Measurements from ENCODE around the gene COTL1. TPM values are rescaled to one million over a fixed set of nuclear protein-coding genes. Genes with fewer than 3 reads are reported as not detected.

COTL1 gene, protein sequence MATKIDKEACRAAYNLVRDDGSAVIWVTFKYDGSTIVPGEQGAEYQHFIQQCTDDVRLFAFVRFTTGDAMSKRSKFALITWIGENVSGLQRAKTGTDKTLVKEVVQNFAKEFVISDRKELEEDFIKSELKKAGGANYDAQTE
- polyA plus RNA-seq (ENCODE audit: insufficient read length), result 120 TPM
- long read RNA-seq, donor 1, transcript COTL1-201 (4 exons, 1,843 nt), result major isoform, 109 of 119 reads
- long read RNA-seq, donor 1, partial matches to known transcripts, result 6 of 119 reads
- long read RNA-seq, donor 1, other reads (novel, unspliced or antisense), result 0 of 119 reads
- long read RNA-seq, donor 2, transcript COTL1-201 (4 exons, 1,843 nt), result major isoform, 84 of 95 reads
- long read RNA-seq, donor 2, transcript COTL1-202 (2 exons, 781 nt), result minor isoform, 11 of 95 reads
- long read RNA-seq, donor 2, partial matches to known transcripts, result 0 of 95 reads
- long read RNA-seq, donor 2, other reads (novel, unspliced or antisense), result 0 of 95 reads
- long read RNA-seq, donor 3, transcript COTL1-201 (4 exons, 1,843 nt), result major isoform, 57 of 64 reads
- long read RNA-seq, donor 3, transcript COTL1-202 (2 exons, 781 nt), result minor isoform, 7 of 64 reads
- long read RNA-seq, donor 3, partial matches to known transcripts, result 0 of 64 reads
- long read RNA-seq, donor 3, other reads (novel, unspliced or antisense), result 0 of 64 reads
- long read RNA-seq, donor 4, transcript COTL1-201 (4 exons, 1,843 nt), result major isoform, 8 of 12 reads
- long read RNA-seq, donor 4, partial matches to known transcripts, result 0 of 12 reads
- long read RNA-seq, donor 4, other reads (novel, unspliced or antisense), result 0 of 12 reads
- long read RNA-seq, donor 5, transcript COTL1-201 (4 exons, 1,843 nt), result major isoform, 104 of 120 reads
- long read RNA-seq, donor 5, transcript COTL1-202 (2 exons, 781 nt), result minor isoform, 7 of 120 reads
- long read RNA-seq, donor 5, partial matches to known transcripts, result 7 of 120 reads
- long read RNA-seq, donor 5, other reads (novel, unspliced or antisense), result 0 of 120 reads
- long read RNA-seq, donor 6, transcript COTL1-201 (4 exons, 1,843 nt), result major isoform, 103 of 118 reads
- long read RNA-seq, donor 6, transcript COTL1-202 (2 exons, 781 nt), result minor isoform, 10 of 118 reads
- long read RNA-seq, donor 6, partial matches to known transcripts, result 5 of 118 reads
- long read RNA-seq, donor 6, other reads (novel, unspliced or antisense), result 0 of 118 reads
- long read RNA-seq, donor 7, transcript COTL1-201 (4 exons, 1,843 nt), result major isoform, 84 of 100 reads
- long read RNA-seq, donor 7, transcript COTL1-202 (2 exons, 781 nt), result minor isoform, 7 of 100 reads
- long read RNA-seq, donor 7, partial matches to known transcripts, result 9 of 100 reads
- long read RNA-seq, donor 7, other reads (novel, unspliced or antisense), result 0 of 100 reads
- long read RNA-seq, donor 8, transcript COTL1-201 (4 exons, 1,843 nt), result major isoform, 29 of 32 reads
- long read RNA-seq, donor 8, partial matches to known transcripts, result 0 of 32 reads
- long read RNA-seq, donor 8, other reads (novel, unspliced or antisense), result 0 of 32 reads

DNA sequence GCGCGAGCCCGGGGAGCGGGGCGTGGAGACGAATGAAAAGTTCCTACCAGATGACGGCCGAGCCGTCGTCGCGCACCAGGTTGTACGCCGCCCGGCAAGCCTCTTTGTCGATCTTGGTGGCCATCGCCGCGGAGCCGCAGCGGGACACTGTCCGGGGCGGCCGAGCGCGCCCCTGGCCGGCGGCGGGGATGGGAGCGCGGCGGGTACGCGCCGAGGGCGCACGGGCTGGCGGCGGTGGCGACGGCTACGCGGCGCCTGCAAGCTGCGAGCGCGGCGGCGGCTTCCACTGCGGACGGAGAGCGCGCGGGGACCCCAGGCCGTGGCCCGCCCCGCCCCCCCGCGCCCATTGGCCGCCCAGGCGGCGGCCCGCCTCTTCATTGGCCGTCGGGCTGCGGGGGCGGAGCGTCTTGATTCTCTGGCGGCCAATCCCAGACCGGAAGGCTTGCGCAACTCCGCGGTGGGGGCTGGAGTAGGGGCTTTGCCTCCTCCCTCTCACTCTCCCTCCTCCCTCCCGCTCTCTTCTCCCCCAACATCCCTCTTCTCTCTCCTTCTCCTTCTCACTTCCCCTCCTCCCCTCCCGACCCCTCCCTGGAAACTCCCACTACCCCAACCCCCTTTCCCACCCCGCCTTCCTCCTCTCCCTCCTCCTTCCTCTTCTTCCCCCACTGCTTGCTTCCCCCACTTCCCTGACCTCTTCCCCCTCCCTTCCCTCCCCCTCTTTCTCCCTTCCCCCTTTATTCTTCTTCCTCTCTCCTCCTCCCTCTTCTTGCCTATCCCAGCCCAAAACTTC lies at the start of gene COTL1:
Gene COTL1 (minus strand): TSS at position 288 of the 790 bp plus-strand sequence. CDS start 164 bp downstream, at position 124.
- DNase-seq, result peak; percentile 96

DNA sequence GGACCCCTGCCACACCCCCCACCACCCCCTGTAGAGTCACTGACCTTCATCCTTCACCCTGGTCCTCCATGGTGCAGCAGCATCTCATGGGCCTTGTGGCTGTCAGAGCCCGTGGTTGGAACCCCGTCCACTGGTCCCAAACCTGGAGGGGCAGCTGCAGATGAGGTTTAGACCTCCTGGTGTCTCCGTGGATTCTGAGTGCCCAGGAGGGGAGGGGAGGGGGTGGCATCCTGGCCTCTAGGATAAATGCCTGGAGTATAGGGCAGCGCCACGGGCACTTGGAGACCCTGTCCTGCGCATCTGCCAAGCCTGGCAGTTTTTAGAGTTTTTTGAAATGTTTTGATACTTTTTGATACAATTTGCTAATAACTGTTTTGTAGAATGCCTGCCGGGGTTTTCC lies 48.0 kb upstream of the COTL1 start:
- no peak for DNase-seq

DNA sequence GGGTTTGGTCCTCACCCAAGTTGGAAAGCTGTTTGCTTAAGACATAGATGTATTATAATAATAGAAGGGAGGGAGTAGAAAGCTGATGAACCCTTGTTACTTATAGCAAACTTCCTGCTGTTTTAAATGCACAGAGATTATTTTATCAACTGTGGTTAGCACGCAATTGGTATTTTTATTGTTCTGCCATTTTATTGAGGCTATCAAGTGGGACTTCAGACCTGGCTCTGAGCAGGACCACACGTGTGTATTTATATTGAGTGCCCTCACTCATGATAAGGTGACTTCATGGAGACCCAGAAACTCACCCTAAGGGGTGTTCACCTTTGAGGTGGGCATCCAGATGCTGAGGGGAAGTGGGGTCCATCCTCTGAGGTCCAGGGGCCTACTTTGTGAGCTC lies 47.5 kb upstream of the COTL1 start:
- DNase-seq, result no peak

DNA sequence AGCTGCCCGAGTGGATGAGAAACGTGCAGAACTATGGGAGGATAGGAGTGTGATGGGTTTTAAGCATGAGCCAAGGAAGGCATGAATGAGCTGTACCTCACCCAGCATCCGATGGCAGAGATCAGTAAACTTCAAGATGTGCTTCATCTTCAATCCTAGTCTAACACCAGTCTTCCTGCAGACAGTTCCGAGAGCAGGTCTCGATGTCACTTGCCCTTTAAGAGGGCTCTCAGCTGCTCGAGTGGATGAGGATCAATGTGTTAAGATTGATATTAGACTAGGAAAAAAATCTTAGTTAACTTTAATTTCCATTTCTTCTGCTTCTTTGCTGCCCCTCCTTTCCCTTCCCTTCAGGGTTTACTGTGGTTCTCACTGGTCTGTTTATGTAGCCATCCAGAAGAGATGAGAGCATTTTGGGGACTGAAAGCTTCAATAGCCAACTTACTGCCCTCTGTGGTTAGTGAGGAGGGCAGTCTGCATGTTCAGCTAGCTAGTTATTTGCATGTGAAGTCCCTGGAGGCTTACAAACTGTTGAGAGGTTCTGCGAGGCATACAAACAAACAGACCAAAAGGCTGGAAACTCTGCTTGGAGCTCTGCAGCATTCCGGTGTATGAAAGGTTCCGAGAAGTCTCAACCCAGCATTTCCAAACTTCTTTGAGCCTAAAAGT lies 45.7 kb upstream of the COTL1 start:
- no peak for DNase-seq

DNA sequence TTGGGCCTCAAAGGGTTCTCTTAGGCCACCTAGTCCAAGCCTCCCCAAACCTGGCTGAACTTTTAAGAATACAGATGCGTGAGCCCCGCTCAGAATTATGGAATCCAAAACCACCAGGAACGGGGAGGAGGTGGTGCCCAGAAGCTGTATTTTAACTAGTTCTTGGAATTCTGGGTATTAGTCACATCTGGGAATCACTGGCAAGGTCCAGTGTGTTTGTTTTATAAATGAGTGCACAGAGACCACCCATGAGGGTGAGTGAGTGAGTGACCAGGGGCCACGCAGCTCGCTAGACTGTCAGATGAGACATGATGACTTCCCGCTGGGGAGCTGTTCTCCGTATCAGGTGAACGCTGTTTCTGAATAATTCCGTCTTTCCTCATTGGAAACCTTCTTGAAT lies 44.6 kb upstream of the COTL1 start:
- DNase-seq, result no peak

DNA sequence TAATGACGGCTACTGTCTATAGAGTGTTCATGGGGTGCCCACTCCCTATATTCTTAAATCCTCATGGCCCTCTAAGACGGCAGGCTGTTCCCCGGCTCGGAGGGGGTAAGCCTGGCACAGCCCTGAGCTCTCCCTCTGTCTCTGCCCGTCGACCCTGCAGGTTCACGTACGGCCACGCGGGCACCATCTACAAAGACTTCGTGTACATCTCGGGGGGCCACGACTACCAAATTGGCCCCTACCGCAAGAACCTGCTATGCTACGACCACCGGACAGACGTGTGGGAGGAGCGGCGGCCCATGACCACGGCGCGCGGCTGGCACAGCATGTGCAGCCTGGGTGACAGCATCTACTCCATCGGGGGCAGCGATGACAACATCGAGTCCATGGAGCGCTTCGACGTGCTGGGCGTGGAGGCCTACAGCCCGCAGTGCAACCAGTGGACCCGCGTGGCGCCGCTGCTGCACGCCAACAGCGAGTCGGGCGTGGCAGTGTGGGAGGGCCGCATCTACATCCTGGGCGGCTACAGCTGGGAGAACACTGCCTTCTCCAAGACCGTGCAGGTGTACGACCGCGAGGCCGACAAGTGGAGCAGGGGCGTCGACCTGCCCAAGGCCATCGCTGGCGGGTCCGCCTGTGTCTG lies 43.7 kb upstream of the COTL1 start:
- DNase-seq, result no peak

DNA sequence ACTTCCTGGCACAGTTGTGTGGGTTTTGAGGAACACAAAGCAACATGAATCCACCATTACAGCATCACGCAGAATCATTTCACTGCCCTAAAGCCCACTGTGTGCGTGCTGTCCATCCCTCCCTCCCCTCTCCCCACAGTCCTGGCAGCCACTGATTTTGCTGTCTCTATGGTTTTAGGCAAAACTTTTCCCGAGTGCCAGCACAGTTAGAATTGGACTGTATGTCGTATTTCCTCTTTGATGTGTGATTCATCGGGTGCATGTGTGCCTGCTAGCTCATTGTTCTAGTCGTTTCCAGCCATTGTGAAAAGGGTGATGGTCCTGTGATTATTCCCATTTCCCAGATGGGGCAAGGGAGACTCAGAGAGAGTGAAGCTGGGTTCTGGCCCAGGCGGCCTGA lies 43.1 kb upstream of the COTL1 start:
- no peak for DNase-seq

DNA sequence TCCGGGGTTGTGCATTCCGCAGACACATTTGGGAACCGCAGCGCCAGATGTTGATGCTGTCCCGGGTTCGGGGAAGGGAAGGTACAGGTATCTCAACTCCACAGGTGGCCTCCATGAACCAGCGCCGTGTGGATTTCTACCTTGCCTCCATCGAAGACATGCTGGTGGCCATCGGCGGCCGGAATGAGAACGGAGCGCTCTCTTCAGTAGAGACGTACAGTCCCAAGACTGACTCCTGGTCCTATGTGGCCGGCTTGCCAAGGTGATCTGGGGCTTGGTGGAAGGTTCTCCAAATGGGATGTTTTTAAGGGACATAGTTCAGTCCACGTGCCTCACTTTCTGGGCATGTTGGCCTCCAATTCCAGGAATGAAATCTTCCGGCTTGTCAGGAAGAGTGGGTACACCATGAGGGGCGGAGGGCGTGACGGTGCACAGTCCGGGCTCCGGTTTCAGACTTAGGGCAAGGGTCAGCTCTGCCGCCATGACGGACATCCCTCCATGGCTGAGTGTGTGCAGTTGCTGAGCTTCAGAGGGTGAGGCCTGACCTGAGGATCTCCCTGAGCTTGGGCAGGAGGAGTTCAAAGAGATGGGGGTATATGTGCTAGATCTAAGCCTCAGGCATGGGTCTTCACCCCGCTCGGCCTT lies 41.9 kb upstream of the COTL1 start:
- DNase-seq, result no peak

DNA sequence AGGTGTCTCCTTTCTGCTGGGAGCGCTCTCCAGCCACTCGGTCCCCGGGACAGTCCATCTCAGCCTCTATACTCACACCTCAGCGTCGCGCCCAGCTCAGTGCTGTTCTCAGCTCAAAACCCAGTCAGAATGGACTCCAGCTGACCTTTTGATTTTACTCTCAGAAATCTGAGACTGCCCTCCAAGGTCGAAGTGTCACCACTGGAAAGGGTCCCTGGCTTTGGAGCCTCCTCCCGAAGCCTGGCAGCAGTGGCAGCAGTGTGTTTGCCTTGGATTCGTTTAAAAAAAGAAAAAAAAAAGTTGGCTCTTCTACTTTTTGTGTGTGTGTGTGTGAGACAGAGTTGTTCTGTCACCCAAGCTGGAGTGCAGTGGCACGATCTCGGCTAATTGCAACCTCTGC lies 40.8 kb upstream of the COTL1 start:
- no peak for DNase-seq

DNA sequence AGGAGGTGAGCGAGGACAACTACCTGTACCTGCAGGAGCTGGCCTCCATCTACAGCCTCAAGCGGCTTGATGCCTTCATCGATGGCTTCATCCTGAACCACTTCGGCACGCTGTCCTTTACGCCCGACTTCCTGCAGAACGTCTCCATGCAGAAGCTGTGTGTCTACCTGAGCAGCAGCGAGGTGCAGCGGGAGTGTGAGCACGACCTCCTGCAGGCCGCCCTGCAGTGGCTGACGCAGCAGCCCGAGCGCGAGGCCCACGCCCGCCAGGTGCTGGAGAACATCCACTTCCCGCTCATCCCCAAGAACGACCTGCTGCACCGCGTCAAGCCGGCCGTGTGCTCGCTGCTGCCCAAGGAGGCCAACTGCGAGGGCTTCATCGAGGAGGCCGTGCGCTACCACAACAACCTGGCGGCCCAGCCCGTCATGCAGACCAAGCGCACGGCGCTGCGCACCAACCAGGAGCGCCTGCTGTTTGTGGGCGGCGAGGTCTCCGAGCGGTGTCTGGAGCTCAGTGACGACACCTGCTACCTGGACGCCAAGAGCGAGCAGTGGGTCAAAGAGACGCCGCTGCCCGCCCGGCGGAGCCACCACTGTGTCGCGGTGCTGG lies 39.5 kb upstream of the COTL1 start:
- DNase-seq, result no peak

DNA sequence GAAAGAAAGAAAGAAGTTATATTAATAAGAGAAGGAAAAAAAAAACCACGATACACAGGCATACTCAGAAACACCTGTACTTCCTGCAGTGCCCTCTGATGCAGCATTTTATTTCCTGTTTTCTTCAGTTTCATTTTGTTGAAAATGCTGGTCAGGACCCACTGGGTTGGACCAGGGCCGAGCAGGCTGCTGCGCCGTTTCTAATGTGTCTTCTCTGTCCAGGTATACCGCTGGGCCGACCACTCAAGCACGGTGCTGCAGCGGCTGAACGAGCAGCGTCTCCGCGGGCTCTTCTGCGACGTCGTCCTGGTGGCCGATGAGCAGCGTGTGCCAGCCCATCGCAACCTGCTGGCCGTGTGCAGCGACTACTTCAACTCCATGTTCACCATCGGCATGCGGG lies 38.8 kb upstream of the COTL1 start:
- DNase-seq, result no peak

DNA sequence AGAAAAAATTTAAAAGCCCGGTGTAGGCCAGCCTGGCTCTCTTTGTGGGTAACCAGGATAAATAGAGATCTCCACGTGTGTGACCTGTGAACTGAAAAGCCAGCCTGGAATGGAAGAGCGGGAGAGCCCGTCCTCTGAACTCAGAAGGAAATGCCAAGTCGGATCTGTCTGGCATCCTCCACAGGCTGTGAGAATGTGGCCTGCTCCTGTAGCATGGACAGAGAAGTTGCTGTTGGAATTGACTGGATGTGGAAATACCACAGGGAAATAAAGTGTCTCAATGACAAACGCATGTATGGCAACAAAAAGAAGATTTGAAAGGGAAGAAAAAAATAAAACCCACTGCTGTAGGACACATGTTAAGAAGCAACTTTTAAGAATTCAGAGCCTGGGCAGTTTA lies 37.1 kb upstream of the COTL1 start:
- DNase-seq, result no peak

DNA sequence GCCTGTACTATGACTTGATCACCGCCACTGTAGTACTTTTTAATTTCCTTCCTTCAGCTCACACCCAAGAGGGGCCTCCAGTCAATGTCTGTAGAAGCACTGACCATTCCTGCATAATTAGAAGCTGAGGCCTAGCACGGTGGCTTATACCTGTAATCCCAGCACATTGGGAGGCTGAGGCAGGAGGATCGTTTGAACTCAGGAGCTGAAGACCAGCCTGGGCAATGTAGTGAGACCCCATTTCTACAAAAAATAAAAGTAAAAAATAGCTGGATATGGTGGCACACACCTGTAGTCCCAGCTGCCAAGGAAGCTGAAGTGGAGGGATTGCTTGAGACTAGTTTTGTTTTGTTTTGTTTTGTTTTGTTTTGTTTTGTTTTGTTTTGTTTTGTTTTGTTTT lies 36.4 kb upstream of the COTL1 start:
- no peak for DNase-seq

DNA sequence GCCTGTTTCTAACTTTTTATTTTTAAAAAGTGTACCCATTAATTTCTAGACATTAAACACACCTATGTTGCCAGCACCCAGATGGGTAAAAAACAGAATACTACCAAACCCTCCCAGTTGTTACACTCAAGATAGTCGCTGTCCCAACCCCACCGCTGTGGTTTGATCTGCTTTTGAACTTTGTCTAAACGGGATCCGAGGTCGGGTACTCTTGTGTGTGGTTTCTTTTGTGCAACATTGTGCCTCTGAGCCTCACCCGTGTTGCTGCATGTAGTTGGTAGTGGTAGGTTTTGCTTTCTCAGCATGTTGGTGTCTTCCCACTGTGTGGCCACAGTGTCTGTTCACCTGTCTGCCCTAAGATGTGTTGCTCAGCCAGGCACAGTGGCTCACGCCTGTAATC lies 34.7 kb upstream of the COTL1 start:
- DNase-seq, result no peak

DNA sequence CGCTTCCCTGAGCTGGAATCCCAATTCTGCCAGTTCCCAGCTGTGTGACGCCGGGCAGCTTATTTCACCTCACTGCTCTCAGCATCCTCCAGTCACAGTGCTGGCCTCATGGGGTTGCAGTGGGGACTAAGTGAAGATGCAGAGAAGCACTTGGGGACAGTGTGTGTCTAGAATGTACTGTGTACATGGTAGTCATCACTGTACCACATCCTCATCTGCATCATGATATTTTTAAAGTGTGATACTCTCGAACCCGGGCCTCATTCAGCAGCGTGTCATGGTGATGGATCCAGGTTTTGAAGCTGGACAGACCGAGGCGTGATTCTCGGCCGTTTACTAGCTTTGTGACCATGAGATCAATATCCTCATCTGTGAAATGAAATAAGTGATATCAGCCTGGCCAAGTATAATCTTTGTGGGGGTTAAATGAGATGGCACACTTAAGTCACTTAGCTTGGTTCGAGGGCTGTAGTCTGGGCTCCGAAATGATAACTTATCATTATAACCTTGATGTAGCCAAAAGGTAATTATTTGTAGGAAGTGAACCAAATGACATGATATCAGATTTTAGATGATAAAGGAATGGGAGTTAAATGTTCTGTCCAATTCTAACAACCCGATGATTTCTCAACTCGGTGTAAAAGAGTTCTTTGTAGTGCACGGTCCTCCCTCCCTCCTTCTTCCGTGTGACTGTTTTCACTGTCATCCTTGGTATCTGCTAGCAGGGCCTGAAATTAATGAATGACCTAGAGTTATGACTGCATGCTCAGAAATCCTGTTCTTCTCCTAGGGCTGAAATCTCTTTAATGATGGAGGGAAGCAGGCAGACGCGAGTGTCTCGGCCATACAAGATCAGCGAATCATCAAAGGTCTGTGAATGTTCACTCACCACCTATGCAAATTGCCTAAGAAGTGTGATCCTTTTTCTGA lies 32.4 kb upstream of the COTL1 start:
- DNase-seq, result no peak

DNA sequence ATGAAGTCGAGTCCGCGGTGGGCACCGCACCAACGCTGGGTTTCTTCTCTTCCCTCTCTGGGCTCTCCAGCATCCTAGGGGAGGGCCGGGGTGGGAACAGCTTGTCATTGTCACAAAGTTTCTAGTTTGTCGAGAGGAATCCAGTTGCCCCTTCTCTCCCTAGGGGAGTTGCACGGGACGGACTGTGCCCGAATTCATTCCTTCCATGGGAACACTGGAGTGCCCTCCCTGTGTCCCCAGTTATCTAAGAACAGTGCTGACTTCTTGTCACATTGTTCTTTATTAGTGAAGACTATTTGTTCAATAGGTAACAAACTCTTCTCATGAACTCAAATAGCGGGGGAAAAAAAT lies 31.6 kb upstream of the COTL1 start:
- DNase-seq, result no peak

DNA sequence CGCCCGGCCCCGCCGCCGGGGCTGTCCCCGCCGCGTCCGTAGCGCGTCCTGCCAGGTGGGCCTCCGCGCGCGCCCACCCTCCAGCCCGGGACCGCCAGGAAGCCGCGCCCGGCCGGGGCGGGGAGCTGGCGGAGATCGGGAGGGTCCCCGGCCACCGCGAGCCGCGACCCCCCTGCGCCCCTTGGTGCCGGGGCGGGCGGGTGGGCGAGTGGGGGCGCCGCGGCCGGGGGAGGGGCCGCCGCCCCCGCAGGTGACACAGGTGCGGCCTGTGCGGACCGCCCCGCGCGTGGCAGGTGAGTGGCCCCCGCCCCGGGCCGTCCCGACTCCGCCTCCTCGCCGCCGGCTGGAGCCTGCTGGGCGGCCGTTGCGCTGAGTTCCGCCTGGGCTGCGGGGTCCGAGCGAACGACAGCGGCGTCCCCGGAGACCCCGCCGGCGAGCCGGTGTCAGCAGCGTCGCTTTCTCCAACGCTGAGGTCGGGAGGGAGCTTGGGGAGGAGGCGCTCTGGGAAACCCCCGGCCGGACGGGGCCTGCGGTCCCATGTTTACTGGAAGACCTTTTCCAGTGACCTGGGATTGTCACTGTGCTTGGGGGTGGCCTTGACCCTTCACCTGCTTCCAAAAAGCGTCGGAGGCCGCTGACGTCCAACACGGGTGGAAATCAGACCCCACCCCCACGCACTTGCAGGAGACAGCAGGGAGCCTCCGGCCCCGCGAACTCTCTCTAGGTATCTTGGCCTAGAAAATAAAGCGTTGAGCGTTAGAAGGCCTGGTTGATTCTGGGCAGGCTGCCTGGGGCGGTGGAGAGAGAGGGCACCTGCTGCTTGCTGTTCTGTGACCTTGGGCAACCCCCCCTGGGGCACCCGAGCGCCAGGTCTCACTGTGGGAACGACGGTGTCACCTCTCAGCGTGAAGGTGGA lies 31.0 kb upstream of the COTL1 start:
- DNase-seq, result no peak

Measured in left kidney (tissue), 8 donors.